Ovary (tissue), 3 donors: Measurements from ENCODE around the gene MAST3.

Experiments
- EP300 ChIP-seq: sonication (generic); formaldehyde crosslinking; IDR thresholded peaks from one replicate; pipeline ENCODE4 v1.6.1; 2017; ENCODE audit warnings: antibody characterized with exemption
- POLR2A ChIP-seq: fragments of 450-650 bp; IDR thresholded peaks from one replicate; pipeline ENCODE4 v1.6.1; 2017; ENCODE audit warnings: antibody characterized with exemption, mild to moderate bottlenecking, moderate library complexity
- TF ChIP-seq, protein P1 (sequence below), 3 donors: fragments of 450-650 bp in 2 of 3; fragments of 200-600 bp in 1 of 3; IDR thresholded peaks; one replicate each; pipeline versions ENCODE4 v1.5.1 to v1.8.0; 2016 to 2022; ENCODE audit warnings: antibody characterized with exemption in 3 of 3, mild to moderate bottlenecking in 1 of 3
- donor health status: DM: no; HTN: no; CAD: no.

DNA sequence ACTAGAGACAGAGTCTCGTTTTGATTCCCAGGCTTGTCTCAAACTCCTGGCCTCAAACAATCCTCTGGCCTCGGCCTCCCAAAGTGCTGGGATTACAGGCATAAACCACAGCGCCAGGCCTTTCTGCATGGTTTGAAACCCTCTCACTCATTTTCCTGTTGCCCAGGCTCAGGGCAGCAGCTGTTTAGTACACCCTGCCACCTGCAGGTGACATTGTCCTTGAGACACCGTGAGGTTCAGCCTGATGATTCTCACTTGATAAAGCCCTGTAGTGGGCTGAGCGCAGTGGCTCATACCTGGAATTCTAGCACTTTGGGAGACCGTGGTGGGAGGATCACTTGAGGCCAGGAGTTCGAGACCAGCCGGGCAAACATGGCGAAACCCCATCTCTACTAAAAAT is 23.4 kb upstream of the MAST3 start:
- TF ChIP-seq POLR2A (no peak), EP300 (no peak)
- TF ChIP-seq, protein P1, sequence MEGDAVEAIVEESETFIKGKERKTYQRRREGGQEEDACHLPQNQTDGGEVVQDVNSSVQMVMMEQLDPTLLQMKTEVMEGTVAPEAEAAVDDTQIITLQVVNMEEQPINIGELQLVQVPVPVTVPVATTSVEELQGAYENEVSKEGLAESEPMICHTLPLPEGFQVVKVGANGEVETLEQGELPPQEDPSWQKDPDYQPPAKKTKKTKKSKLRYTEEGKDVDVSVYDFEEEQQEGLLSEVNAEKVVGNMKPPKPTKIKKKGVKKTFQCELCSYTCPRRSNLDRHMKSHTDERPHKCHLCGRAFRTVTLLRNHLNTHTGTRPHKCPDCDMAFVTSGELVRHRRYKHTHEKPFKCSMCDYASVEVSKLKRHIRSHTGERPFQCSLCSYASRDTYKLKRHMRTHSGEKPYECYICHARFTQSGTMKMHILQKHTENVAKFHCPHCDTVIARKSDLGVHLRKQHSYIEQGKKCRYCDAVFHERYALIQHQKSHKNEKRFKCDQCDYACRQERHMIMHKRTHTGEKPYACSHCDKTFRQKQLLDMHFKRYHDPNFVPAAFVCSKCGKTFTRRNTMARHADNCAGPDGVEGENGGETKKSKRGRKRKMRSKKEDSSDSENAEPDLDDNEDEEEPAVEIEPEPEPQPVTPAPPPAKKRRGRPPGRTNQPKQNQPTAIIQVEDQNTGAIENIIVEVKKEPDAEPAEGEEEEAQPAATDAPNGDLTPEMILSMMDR (IDR thresholded peaks at IDR 0.05) = no peak
